Measurements from ENCODE around the gene NDFIP2. TPM values are rescaled to one million over a fixed set of nuclear protein-coding genes. Genes with fewer than 3 reads are reported as not detected.

The NDFIP2 gene
- total and polyA plus RNA-seq, 10 of the 15 experiments (the other 5 are each of a cell fraction or from before 2014, with no cell fraction given): 17.9 to 57.2 (median 30.6) TPM

DNA sequence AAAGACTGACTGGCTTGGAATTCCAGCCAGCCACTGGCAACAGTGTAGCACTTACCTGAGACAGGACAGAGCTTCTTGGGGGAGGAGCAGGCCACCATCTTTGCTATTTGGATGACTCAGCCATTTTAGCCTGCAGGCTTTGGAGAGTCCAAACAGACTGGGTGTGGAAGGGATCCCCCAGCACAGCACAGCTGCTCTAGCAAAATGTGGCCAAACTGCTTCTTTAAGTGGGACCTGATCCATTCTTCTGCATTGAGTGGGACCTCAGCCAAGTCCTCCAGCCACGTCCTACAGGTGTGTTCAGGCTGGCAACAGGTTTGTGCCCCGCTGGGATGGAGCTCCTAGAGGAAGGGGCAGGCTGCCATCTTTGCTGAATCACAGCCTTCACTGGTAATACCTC is 80.0 kb downstream of the NDFIP2 start (continued):
- TF ChIP-seq, protein P1, sequence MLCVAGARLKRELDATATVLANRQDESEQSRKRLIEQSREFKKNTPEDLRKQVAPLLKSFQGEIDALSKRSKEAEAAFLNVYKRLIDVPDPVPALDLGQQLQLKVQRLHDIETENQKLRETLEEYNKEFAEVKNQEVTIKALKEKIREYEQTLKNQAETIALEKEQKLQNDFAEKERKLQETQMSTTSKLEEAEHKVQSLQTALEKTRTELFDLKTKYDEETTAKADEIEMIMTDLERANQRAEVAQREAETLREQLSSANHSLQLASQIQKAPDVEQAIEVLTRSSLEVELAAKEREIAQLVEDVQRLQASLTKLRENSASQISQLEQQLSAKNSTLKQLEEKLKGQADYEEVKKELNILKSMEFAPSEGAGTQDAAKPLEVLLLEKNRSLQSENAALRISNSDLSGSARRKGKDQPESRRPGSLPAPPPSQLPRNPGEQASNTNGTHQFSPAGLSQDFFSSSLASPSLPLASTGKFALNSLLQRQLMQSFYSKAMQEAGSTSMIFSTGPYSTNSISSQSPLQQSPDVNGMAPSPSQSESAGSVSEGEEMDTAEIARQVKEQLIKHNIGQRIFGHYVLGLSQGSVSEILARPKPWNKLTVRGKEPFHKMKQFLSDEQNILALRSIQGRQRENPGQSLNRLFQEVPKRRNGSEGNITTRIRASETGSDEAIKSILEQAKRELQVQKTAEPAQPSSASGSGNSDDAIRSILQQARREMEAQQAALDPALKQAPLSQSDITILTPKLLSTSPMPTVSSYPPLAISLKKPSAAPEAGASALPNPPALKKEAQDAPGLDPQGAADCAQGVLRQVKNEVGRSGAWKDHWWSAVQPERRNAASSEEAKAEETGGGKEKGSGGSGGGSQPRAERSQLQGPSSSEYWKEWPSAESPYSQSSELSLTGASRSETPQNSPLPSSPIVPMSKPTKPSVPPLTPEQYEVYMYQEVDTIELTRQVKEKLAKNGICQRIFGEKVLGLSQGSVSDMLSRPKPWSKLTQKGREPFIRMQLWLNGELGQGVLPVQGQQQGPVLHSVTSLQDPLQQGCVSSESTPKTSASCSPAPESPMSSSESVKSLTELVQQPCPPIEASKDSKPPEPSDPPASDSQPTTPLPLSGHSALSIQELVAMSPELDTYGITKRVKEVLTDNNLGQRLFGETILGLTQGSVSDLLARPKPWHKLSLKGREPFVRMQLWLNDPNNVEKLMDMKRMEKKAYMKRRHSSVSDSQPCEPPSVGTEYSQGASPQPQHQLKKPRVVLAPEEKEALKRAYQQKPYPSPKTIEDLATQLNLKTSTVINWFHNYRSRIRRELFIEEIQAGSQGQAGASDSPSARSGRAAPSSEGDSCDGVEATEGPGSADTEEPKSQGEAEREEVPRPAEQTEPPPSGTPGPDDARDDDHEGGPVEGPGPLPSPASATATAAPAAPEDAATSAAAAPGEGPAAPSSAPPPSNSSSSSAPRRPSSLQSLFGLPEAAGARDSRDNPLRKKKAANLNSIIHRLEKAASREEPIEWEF (IDR thresholded peaks at IDR 0.05; ENCODE audit: insufficient replicate concordance, low read depth, low read length): no peak
- TF ChIP-seq HCFC1 (IDR thresholded peaks at IDR 0.05; ENCODE audit: low read length) (no peak), RBBP5 (conservative IDR thresholded peaks at IDR 0.05) (no peak)
- TF ChIP-seq, protein P2, sequence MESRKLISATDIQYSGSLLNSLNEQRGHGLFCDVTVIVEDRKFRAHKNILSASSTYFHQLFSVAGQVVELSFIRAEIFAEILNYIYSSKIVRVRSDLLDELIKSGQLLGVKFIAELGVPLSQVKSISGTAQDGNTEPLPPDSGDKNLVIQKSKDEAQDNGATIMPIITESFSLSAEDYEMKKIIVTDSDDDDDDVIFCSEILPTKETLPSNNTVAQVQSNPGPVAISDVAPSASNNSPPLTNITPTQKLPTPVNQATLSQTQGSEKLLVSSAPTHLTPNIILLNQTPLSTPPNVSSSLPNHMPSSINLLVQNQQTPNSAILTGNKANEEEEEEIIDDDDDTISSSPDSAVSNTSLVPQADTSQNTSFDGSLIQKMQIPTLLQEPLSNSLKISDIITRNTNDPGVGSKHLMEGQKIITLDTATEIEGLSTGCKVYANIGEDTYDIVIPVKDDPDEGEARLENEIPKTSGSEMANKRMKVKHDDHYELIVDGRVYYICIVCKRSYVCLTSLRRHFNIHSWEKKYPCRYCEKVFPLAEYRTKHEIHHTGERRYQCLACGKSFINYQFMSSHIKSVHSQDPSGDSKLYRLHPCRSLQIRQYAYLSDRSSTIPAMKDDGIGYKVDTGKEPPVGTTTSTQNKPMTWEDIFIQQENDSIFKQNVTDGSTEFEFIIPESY (IDR thresholded peaks at IDR 0.05): no peak
- TF ChIP-seq, protein P3, sequence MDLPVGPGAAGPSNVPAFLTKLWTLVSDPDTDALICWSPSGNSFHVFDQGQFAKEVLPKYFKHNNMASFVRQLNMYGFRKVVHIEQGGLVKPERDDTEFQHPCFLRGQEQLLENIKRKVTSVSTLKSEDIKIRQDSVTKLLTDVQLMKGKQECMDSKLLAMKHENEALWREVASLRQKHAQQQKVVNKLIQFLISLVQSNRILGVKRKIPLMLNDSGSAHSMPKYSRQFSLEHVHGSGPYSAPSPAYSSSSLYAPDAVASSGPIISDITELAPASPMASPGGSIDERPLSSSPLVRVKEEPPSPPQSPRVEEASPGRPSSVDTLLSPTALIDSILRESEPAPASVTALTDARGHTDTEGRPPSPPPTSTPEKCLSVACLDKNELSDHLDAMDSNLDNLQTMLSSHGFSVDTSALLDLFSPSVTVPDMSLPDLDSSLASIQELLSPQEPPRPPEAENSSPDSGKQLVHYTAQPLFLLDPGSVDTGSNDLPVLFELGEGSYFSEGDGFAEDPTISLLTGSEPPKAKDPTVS (IDR thresholded peaks at IDR 0.05; ENCODE audit: low read depth, low read length): no peak
- TF ChIP-seq, protein P4, sequence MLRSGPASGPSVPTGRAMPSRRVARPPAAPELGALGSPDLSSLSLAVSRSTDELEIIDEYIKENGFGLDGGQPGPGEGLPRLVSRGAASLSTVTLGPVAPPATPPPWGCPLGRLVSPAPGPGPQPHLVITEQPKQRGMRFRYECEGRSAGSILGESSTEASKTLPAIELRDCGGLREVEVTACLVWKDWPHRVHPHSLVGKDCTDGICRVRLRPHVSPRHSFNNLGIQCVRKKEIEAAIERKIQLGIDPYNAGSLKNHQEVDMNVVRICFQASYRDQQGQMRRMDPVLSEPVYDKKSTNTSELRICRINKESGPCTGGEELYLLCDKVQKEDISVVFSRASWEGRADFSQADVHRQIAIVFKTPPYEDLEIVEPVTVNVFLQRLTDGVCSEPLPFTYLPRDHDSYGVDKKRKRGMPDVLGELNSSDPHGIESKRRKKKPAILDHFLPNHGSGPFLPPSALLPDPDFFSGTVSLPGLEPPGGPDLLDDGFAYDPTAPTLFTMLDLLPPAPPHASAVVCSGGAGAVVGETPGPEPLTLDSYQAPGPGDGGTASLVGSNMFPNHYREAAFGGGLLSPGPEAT (IDR thresholded peaks at IDR 0.05; ENCODE audit: low read depth): no peak
